ENCODE results near the gene CADM1.

CADM1 gene

GRCh38 chr11:115290893-115291292, 213.3 kb downstream of the CADM1 start:
- Histone ChIP-seq H2BK12ac (ENCODE audit: low read length) (no peak overlapping the region), H2BK120ac (ENCODE audit: low read depth, low read length) (no peak overlapping the region), H3K27me3 (ENCODE audit: control insufficient read depth in 3 of 3, insufficient read depth in 3 of 3, low read depth in 1 of 3, low read length in 3 of 3) (no peaks in the 10 kb centered on the region), H2AK5ac (ENCODE audit: low read depth, low read length) (no peak overlapping the region), H3K9ac (ENCODE audit: low read depth, low read length, poor library complexity) (no peak overlapping the region), H3K4me1 (ENCODE audit: control insufficient read depth in 2 of 2, insufficient read depth in 1 of 2, low read depth in 1 of 2, low read length in 2 of 2) (peaks cover 16 to 17% of the 10 kb centered on the region in 2 donors), H2AFZ (ENCODE audit: low read length) (no peak overlapping the region), H4K91ac (ENCODE audit: low read depth, low read length, poor library complexity) (no peak overlapping the region), H3K18ac (ENCODE audit: low read length) (no peak overlapping the region), H3K23ac (ENCODE audit: low read depth, low read length, poor library complexity) (no peak overlapping the region), H2BK5ac (ENCODE audit: low read length) (no peak overlapping the region), H3K4me3 (ENCODE audit: low read length in 2 of 2) (no peak overlapping the region), H3K79me1 (ENCODE audit: low read depth, low read length) (no peaks in the 10 kb centered on the region), H2BK15ac (ENCODE audit: low read length) (no peak overlapping the region), H4K8ac (ENCODE audit: low read depth, low read length) (no peak overlapping the region), H3K36me3 (replicated peaks in 1 of 2; ENCODE audit: control insufficient read depth in 2 of 2, insufficient read depth in 2 of 2, low read length in 2 of 2) (no peaks in the 10 kb centered on the region), H3K14ac (ENCODE audit: low read length) (no peak overlapping the region), H3K9me3 (replicated peaks in 1 of 2; ENCODE audit: control insufficient read depth in 2 of 2, insufficient read depth in 1 of 2, low read depth in 1 of 2, low read length in 2 of 2) (no peaks in the 10 kb centered on the region), H3K4me2 (ENCODE audit: insufficient read depth, low read length, poor library complexity, severe bottlenecking) (no peak overlapping the region), H3K4ac (ENCODE audit: low read length) (no peak overlapping the region), H3K27ac (replicated peaks; ENCODE audit: low read length) (no peak overlapping the region)
- no peak for DNase-seq (ENCODE audit: low spot score)
- WGBS, 2 donors (ENCODE audit: extremely low coverage in 2 of 2, insufficient read length in 2 of 2, insufficient replicate concordance in 1 of 2) = no CpG with 5 or more reads among the region's 6 CpGs

- H3K79me1 ChIP-seq (ENCODE audit: low read depth, low read length) = no peaks in the 10 kb centered on the region
- no peak overlapping the region for H2AFZ ChIP-seq (ENCODE audit: low read length)
- H2BK12ac ChIP-seq (ENCODE audit: low read length) = no peak overlapping the region
- no peak overlapping the region for H4K91ac ChIP-seq (ENCODE audit: low read depth, low read length, poor library complexity)
- no peak overlapping the region for H2BK120ac ChIP-seq (ENCODE audit: low read depth, low read length)
- no peak overlapping the region for H3K23ac ChIP-seq (ENCODE audit: low read depth, low read length, poor library complexity)
- H3K18ac ChIP-seq (ENCODE audit: low read length) = no peak overlapping the region
- no peaks in the 10 kb centered on the region for H3K27me3 ChIP-seq (ENCODE audit: control insufficient read depth in 3 of 3, insufficient read depth in 3 of 3, low read depth in 1 of 3, low read length in 3 of 3)
- H2AK5ac ChIP-seq (ENCODE audit: low read depth, low read length) = no peak overlapping the region
- no peak overlapping the region for H3K4me2 ChIP-seq (ENCODE audit: insufficient read depth, low read length, poor library complexity, severe bottlenecking)
- DNase-seq (ENCODE audit: low spot score) = no peak
- no peak overlapping the region for H2BK5ac ChIP-seq (ENCODE audit: low read length)
- H3K4ac ChIP-seq (ENCODE audit: low read length) = no peak overlapping the region
- H3K27ac ChIP-seq (replicated peaks; ENCODE audit: low read length) = no peak overlapping the region
- H3K9me3 ChIP-seq (replicated peaks in 1 of 2; ENCODE audit: control insufficient read depth in 2 of 2, insufficient read depth in 1 of 2, low read depth in 1 of 2, low read length in 2 of 2) = no peaks in the 10 kb centered on the region
- no peak overlapping the region for H2BK15ac ChIP-seq (ENCODE audit: low read length)
- peaks cover 16 to 17% of the 10 kb centered on the region in 2 donors for H3K4me1 ChIP-seq (ENCODE audit: control insufficient read depth in 2 of 2, insufficient read depth in 1 of 2, low read depth in 1 of 2, low read length in 2 of 2)
- no CpG with 5 or more reads among the region's 1 CpG for WGBS, 2 donors (ENCODE audit: extremely low coverage in 2 of 2, insufficient read length in 2 of 2, insufficient replicate concordance in 1 of 2)
- H3K14ac ChIP-seq (ENCODE audit: low read length) = no peak overlapping the region
- H3K36me3 ChIP-seq (replicated peaks in 1 of 2; ENCODE audit: control insufficient read depth in 2 of 2, insufficient read depth in 2 of 2, low read length in 2 of 2) = no peaks in the 10 kb centered on the region
- H3K4me3 ChIP-seq (ENCODE audit: low read length in 2 of 2) = no peak overlapping the region
- no peak overlapping the region for H3K9ac ChIP-seq (ENCODE audit: low read depth, low read length, poor library complexity)
- no peak overlapping the region for H4K8ac ChIP-seq (ENCODE audit: low read depth, low read length)
Measured at GRCh38 chr11:115290479-115290878, 213.7 kb downstream of the CADM1 start.

- WGBS, 2 donors (ENCODE audit: extremely low coverage in 2 of 2, insufficient read length in 2 of 2, insufficient replicate concordance in 1 of 2) = no CpG with 5 or more reads among the region's 6 CpGs
Measured at GRCh38 chr11:115287266-115287665, 216.9 kb downstream of the CADM1 start.

GRCh38 chr11:115286614-115287013, 217.6 kb downstream of the CADM1 start:
- no peak overlapping the region for H3K14ac ChIP-seq (ENCODE audit: low read length)
- H4K91ac ChIP-seq (ENCODE audit: low read depth, low read length, poor library complexity) = no peak overlapping the region
- no peak overlapping the region for H3K4me2 ChIP-seq (ENCODE audit: insufficient read depth, low read length, poor library complexity, severe bottlenecking)
- H3K4ac ChIP-seq (ENCODE audit: low read length) = no peak overlapping the region
- no peak for DNase-seq (ENCODE audit: low spot score)
- no peak overlapping the region for H2AK5ac ChIP-seq (ENCODE audit: low read depth, low read length)
- no peak overlapping the region for H3K23ac ChIP-seq (ENCODE audit: low read depth, low read length, poor library complexity)
- peaks cover 19 to 25% of the 10 kb centered on the region in 2 donors for H3K4me1 ChIP-seq (ENCODE audit: control insufficient read depth in 2 of 2, insufficient read depth in 1 of 2, low read depth in 1 of 2, low read length in 2 of 2)
- H2BK5ac ChIP-seq (ENCODE audit: low read length) = no peak overlapping the region
- no CpG with 5 or more reads among the region's 3 CpGs for WGBS, 2 donors (ENCODE audit: extremely low coverage in 2 of 2, insufficient read length in 2 of 2, insufficient replicate concordance in 1 of 2)
- no peak overlapping the region for H3K18ac ChIP-seq (ENCODE audit: low read length)
- H3K9me3 ChIP-seq (replicated peaks in 1 of 2; ENCODE audit: control insufficient read depth in 2 of 2, insufficient read depth in 1 of 2, low read depth in 1 of 2, low read length in 2 of 2) = no peaks in the 10 kb centered on the region
- no peaks in the 10 kb centered on the region for H3K36me3 ChIP-seq (replicated peaks in 1 of 2; ENCODE audit: control insufficient read depth in 2 of 2, insufficient read depth in 2 of 2, low read length in 2 of 2)
- no peak overlapping the region for H3K4me3 ChIP-seq (ENCODE audit: low read length in 2 of 2)
- H3K79me1 ChIP-seq (ENCODE audit: low read depth, low read length) = peaks cover 3% of the 10 kb centered on the region
- H3K27ac ChIP-seq (replicated peaks; ENCODE audit: low read length) = no peak overlapping the region
- no peak overlapping the region for H2BK120ac ChIP-seq (ENCODE audit: low read depth, low read length)
- no peak overlapping the region for H2BK15ac ChIP-seq (ENCODE audit: low read length)
- H3K9ac ChIP-seq (ENCODE audit: low read depth, low read length, poor library complexity) = no peak overlapping the region
- H3K27me3 ChIP-seq (ENCODE audit: control insufficient read depth in 3 of 3, insufficient read depth in 3 of 3, low read depth in 1 of 3, low read length in 3 of 3) = no peaks in the 10 kb centered on the region
- H2AFZ ChIP-seq (ENCODE audit: low read length) = no peak overlapping the region
- no peak overlapping the region for H4K8ac ChIP-seq (ENCODE audit: low read depth, low read length)
- no peak overlapping the region for H2BK12ac ChIP-seq (ENCODE audit: low read length)

More at GRCh38 chr11:115287266-115287665, 216.9 kb downstream of the CADM1 start:
- Histone ChIP-seq H3K36me3 (replicated peaks in 1 of 2; ENCODE audit: control insufficient read depth in 2 of 2, insufficient read depth in 2 of 2, low read length in 2 of 2) (no peaks in the 10 kb centered on the region), H2BK15ac (ENCODE audit: low read length) (no peak overlapping the region), H2AFZ (ENCODE audit: low read length) (no peak overlapping the region), H4K8ac (ENCODE audit: low read depth, low read length) (no peak overlapping the region), H2AK5ac (ENCODE audit: low read depth, low read length) (no peak overlapping the region), H2BK12ac (ENCODE audit: low read length) (no peak overlapping the region), H3K23ac (ENCODE audit: low read depth, low read length, poor library complexity) (no peak overlapping the region), H3K9me3 (replicated peaks in 1 of 2; ENCODE audit: control insufficient read depth in 2 of 2, insufficient read depth in 1 of 2, low read depth in 1 of 2, low read length in 2 of 2) (no peaks in the 10 kb centered on the region), H2BK120ac (ENCODE audit: low read depth, low read length) (no peak overlapping the region), H3K79me1 (ENCODE audit: low read depth, low read length) (peaks cover 3% of the 10 kb centered on the region), H4K91ac (ENCODE audit: low read depth, low read length, poor library complexity) (no peak overlapping the region), H3K4me3 (ENCODE audit: low read length in 2 of 2) (no peak overlapping the region), H2BK5ac (ENCODE audit: low read length) (no peak overlapping the region), H3K14ac (ENCODE audit: low read length) (no peak overlapping the region), H3K4me2 (ENCODE audit: insufficient read depth, low read length, poor library complexity, severe bottlenecking) (no peak overlapping the region), H3K9ac (ENCODE audit: low read depth, low read length, poor library complexity) (no peak overlapping the region), H3K27ac (replicated peaks; ENCODE audit: low read length) (no peak overlapping the region), H3K4ac (ENCODE audit: low read length) (no peak overlapping the region), H3K4me1 (ENCODE audit: control insufficient read depth in 2 of 2, insufficient read depth in 1 of 2, low read depth in 1 of 2, low read length in 2 of 2) (peaks cover 21 to 28% of the 10 kb centered on the region in 2 donors), H3K18ac (ENCODE audit: low read length) (peak overlapping the region; percentile 6), H3K27me3 (ENCODE audit: control insufficient read depth in 3 of 3, insufficient read depth in 3 of 3, low read depth in 1 of 3, low read length in 3 of 3) (no peaks in the 10 kb centered on the region)
- no peak for DNase-seq (ENCODE audit: low spot score)

All from neuronal stem cell (in vitro differentiated cells).